ENCODE measurements around the gene MBD6. TPM values are rescaled to one million over a fixed set of nuclear protein-coding genes. Genes with fewer than 3 reads are reported as not detected.
"Not testable (repeated sequence)": the region's sequence is repeated elsewhere in the genome, so short reads cannot be mapped to it uniquely, and the experiment has no call there.

Gene MBD6
- total RNA-seq, 3 donors from 2014 or later: 116 to 137 (median 120) TPM

DNA sequence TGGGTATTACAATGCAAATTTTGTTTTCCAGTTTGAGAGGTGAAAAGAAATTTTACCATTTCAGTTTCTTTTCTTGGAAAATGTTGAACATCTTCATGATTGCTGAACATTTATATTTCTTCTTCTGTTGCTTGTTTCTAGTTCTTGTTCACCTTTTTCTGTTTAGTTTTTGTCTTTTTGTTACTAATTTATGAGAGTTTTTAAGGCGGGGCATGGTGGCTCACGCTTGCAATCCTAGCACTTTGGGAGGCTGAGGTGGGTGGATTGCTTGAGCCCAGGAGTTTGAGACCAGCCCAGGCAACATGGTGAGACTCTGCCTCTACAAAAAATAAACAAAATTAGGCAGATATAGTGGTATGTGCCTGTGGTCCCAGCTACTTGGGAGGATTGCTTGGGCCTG is 37.9 kb downstream of the MBD6 start:
- ATAC-seq: no peak
- intact Hi-C loops (cut with DNase I, micrococcal nuclease): no loop called here
- no peaks in the 10 kb centered on the region for H3K9me3 ChIP-seq
- H3K36me3 ChIP-seq (ENCODE audit: low read depth): no peaks in the 10 kb centered on the region
- no peak for DNase-seq
- no peaks in the 10 kb centered on the region for H3K4me1 ChIP-seq (ENCODE audit: low read depth)
- H3K4me3 ChIP-seq: no peak overlapping the region
- TF ChIP-seq, protein P1, sequence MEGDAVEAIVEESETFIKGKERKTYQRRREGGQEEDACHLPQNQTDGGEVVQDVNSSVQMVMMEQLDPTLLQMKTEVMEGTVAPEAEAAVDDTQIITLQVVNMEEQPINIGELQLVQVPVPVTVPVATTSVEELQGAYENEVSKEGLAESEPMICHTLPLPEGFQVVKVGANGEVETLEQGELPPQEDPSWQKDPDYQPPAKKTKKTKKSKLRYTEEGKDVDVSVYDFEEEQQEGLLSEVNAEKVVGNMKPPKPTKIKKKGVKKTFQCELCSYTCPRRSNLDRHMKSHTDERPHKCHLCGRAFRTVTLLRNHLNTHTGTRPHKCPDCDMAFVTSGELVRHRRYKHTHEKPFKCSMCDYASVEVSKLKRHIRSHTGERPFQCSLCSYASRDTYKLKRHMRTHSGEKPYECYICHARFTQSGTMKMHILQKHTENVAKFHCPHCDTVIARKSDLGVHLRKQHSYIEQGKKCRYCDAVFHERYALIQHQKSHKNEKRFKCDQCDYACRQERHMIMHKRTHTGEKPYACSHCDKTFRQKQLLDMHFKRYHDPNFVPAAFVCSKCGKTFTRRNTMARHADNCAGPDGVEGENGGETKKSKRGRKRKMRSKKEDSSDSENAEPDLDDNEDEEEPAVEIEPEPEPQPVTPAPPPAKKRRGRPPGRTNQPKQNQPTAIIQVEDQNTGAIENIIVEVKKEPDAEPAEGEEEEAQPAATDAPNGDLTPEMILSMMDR (IDR thresholded peaks at IDR 0.05): no peak

DNA sequence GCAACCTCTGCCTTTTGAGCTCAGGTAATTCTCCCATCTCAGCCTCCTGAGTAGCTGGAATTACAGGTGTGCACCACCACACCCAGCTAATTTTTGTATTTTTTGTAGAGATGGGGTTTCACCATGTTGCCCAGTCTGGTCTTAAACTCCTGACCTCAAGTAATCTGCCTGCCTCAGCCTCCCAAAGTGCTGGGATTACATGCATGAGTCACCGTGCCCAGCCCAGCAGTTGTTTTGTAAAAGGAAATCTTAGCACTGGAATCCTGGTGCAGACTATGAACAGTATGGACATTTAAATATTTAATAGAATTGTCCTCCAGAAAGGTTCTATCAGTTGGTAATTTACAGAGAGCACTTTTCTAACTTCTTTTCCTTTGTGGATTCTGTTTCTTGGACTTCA is 38.5 kb downstream of the MBD6 start:
- H3K4me1 ChIP-seq (ENCODE audit: low read depth); intact Hi-C loops (cut with DNase I, micrococcal nuclease); H3K4me3 ChIP-seq; H3K36me3 ChIP-seq (ENCODE audit: low read depth); DNase-seq; ATAC-seq; H3K9me3 ChIP-seq: not testable (repeated sequence)

DNA sequence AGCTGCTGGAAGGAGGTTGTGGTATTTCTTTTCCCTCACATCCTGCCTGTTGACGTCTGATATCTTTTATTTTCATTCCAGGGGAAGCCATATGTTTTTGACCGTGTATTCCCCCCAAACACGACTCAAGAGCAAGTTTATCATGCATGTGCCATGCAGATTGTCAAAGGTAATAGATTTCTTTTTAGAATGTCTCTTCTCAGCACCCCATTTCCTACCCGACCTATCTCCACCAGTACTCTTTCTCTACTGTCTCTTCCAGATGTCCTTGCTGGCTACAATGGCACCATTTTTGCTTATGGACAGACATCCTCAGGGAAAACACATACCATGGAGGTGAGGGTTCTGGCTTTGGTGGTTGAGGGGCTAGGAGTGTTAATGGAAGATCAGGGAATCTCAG is 40.7 kb downstream of the MBD6 start:
- ATAC-seq: no peak
- Histone ChIP-seq H3K9me3 (no peaks in the 10 kb centered on the region), H3K4me1 (ENCODE audit: low read depth) (no peaks in the 10 kb centered on the region), H3K36me3 (ENCODE audit: low read depth) (no peaks in the 10 kb centered on the region), H3K4me3 (no peak overlapping the region)
- TF ChIP-seq, protein P1 (IDR thresholded peaks at IDR 0.05): no peak
- intact Hi-C loops (cut with DNase I, micrococcal nuclease): no loop called here
- DNase-seq: no peak

DNA sequence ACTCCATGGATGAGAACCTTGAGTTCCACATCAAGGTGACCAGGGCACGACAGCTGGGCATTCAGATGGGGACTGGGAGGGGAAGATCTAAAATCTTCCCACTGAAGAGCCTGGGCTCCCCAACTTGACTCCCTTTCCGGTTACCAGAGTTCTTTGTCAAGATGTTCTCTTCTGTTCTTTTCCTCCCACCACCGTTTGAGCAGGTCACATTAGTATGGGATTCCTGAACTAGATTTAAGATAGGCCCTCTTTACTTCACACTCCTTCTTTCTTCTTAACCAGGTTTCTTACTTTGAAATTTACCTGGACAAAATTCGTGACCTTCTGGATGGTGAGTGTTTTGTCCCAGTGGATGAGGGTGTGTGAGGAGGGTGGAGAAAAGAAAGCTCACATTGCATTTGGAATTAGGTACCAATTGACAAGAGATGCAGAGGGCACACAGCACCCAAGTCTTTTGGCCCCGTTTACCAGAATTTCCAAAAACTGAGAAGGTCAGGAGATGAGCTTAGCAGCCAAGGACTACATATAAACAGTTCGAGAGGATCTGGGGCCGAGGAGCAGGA is 41.6 kb downstream of the MBD6 start:
- no peak for ATAC-seq
- Histone ChIP-seq H3K4me3 (no peak overlapping the region), H3K9me3 (no peaks in the 10 kb centered on the region), H3K36me3 (ENCODE audit: low read depth) (no peaks in the 10 kb centered on the region), H3K4me1 (ENCODE audit: low read depth) (no peaks in the 10 kb centered on the region)
- intact Hi-C loops (cut with DNase I, micrococcal nuclease): no loop called here
- DNase-seq: no peak
- TF ChIP-seq, protein P1 (IDR thresholded peaks at IDR 0.05): no peak

DNA sequence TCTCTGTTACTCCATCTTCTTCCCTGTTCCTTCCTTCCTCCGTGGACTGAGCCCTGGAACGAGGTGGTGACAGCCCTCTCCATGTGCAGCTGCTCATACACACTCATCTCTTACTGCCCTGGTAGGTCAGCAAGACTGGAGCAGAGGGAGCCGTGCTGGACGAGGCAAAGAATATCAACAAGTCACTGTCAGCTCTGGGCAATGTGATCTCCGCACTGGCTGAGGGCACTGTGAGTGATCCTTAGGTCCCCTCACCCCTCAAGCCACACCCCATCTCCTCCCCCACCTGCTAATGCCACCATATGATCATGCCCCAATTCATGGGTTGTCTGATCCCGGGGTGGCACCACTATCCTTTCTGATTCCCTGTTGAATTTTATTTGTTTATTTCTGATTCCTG is 46.2 kb downstream of the MBD6 start:
- Histone ChIP-seq H3K4me3 (no peak overlapping the region), H3K9me3 (no peaks in the 10 kb centered on the region), H3K4me1 (ENCODE audit: low read depth) (no peaks in the 10 kb centered on the region), H3K36me3 (ENCODE audit: low read depth) (no peaks in the 10 kb centered on the region)
- DNase-seq: no peak
- TF ChIP-seq, protein P1 (IDR thresholded peaks at IDR 0.05): no peak
- ATAC-seq: no peak
- intact Hi-C loops (cut with DNase I, micrococcal nuclease): no loop called here

DNA sequence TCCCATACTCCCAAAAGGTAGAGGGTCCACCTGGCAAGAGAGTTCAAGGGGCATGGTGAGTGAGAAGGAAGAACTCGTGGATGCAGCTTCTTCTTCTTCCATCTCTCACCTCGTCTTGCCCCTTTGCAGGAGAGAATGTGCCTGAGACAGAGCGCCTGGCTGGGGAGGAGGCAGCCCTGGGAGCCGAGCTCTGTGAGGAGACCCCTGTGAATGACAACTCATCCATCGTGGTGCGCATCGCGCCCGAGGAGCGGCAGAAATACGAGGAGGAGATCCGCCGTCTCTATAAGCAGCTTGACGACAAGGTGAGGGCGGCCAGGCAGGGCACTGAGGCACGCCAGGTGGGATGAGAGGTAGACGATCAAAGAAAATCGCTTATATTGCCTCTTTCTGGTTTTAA is 47.2 kb downstream of the MBD6 start:
- Histone ChIP-seq H3K36me3 (ENCODE audit: low read depth) (no peaks in the 10 kb centered on the region), H3K4me3 (no peak overlapping the region), H3K4me1 (ENCODE audit: low read depth) (no peaks in the 10 kb centered on the region), H3K9me3 (no peaks in the 10 kb centered on the region)
- DNase-seq (no peak), ATAC-seq (no peak)
- TF ChIP-seq, protein P1 (IDR thresholded peaks at IDR 0.05): no peak
- intact Hi-C loops (cut with DNase I, micrococcal nuclease): no loop called here

DNA sequence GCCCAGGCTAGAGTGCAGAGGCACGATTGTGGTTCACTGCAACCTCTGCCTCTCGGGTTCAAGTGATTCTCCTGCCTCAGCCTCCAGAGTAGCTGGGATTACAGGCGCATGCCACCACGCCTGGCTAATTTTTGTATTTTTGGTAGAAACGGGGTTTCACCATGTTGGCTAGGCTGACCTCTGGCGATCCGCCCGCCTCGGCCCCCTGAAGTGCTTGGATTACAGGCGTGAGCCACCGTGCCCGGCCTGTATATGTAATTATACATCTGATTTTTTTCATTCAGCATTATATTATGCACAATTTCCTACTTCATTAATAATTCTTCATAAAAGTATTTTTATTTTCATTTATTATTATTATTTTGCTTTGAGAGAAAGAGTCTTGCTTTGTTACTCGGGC is 47.8 kb downstream of the MBD6 start:
- H3K4me3 ChIP-seq; DNase-seq; H3K36me3 ChIP-seq (ENCODE audit: low read depth); ATAC-seq; intact Hi-C loops (cut with DNase I, micrococcal nuclease); H3K9me3 ChIP-seq; H3K4me1 ChIP-seq (ENCODE audit: low read depth): not testable (repeated sequence)
